GM18505 (cell line): ENCODE measurements around the gene TMEM247.

Source experiments
- ATAC-seq: cut with Tn5 transposase; IDR thresholded peaks from one replicate; pipeline ENCODE4 v1.9.1; 2021; ENCODE audit not compliant: unreplicated experiment
- POLR2A ChIP-seq: IDR thresholded peaks from 4 replicates; pipeline ENCODE4 v1.6.1; 2011; ENCODE audit warnings: borderline replicate concordance; ENCODE audit not compliant: insufficient read depth, insufficient read length; ENCODE audit errors: extremely low read depth

The TMEM247 gene

GRCh38 chr2:46487667-46488335, 8.4 kb downstream of the TMEM247 start:
- ATAC-seq, result no peak
- no peak for TF ChIP-seq POLR2A

GRCh38 chr2:46488389-46488788, 9.0 kb downstream of the TMEM247 start:
- TF ChIP-seq POLR2A, result no peak

GRCh38 chr2:46489423-46490174, 10.2 kb downstream of the TMEM247 start:
- TF ChIP-seq POLR2A, result no peak
- no peak for ATAC-seq

More at GRCh38 chr2:46488389-46488788, 9.0 kb downstream of the TMEM247 start:
- no peak for ATAC-seq

- ATAC-seq, result peak; percentile 64
- no peak for TF ChIP-seq POLR2A
Observed at GRCh38 chr2:46490521-46491141, 11.3 kb downstream of the TMEM247 start.

- no peak for TF ChIP-seq POLR2A
- no peak for ATAC-seq
Observed at GRCh38 chr2:46492301-46492700, 12.9 kb downstream of the TMEM247 start.

- no peak for TF ChIP-seq POLR2A
- peak; percentile 52 for ATAC-seq
Observed at GRCh38 chr2:46493241-46493970, 14.0 kb downstream of the TMEM247 start.

- no peak for ATAC-seq
- TF ChIP-seq POLR2A, result no peak
Observed at GRCh38 chr2:46493971-46494250, 14.5 kb downstream of the TMEM247 start.

- no peak for ATAC-seq
- no peak for TF ChIP-seq POLR2A
Observed at GRCh38 chr2:46494596-46494995, 15.2 kb downstream of the TMEM247 start.

GRCh38 chr2:46495231-46496030, 16.1 kb downstream of the TMEM247 start:
- no peak for TF ChIP-seq POLR2A
- ATAC-seq, result no peak

- ATAC-seq, result no peak
- TF ChIP-seq POLR2A, result no peak
Observed at GRCh38 chr2:46497766-46498165, 18.4 kb downstream of the TMEM247 start.

GRCh38 chr2:46498681-46499080, 19.3 kb downstream of the TMEM247 start:
- no peak for ATAC-seq
- no peak for TF ChIP-seq POLR2A

GRCh38 chr2:46499392-46499785, 20.0 kb downstream of the TMEM247 start:
- ATAC-seq, result no peak
- TF ChIP-seq POLR2A, result no peak

GRCh38 chr2:46500801-46501200, 21.4 kb downstream of the TMEM247 start:
- ATAC-seq, result no peak
- TF ChIP-seq POLR2A, result no peak

- TF ChIP-seq POLR2A, result no peak
- no peak for ATAC-seq
Observed at GRCh38 chr2:46502291-46502885, 23.0 kb downstream of the TMEM247 start.
